GM12878 (cell line): Measurements from ENCODE around the gene SPON2. TPM values are rescaled to one million over a fixed set of nuclear protein-coding genes. Genes with fewer than 3 reads are reported as not detected.

Experiments used
- BCL3 ChIP-seq: IDR thresholded peaks from 2 replicates; pipeline ENCODE4 v1.6.1; 2011; ENCODE audit warnings: borderline replicate concordance, low read depth, mild to moderate bottlenecking, moderate library complexity, low read length; ENCODE audit not compliant: insufficient read depth, poor library complexity, severe bottlenecking
- CBX5 ChIP-seq: sonication (generic); IDR thresholded peaks from 2 replicates; pipeline ENCODE4 v1.6.1; 2016; ENCODE audit warnings: low read depth, moderate library complexity, mild to moderate bottlenecking, inconsistent platforms
- CTCF ChIP-seq, 3 experiments: IDR thresholded peaks in 2 of 3; conservative IDR thresholded peaks in 1 of 3; 2 replicates each; pipeline ENCODE4 v1.5.1; 2011; ENCODE audit warnings: low read depth in 3 of 3, low read length in 3 of 3, mild to moderate bottlenecking in 3 of 3, control low read depth in 2 of 3, moderate library complexity in 2 of 3, inconsistent platforms in 1 of 3, mixed read lengths in 1 of 3; ENCODE audit not compliant: control insufficient read depth in 2 of 3, insufficient read depth in 1 of 3; ENCODE audit errors: extremely low read depth in 1 of 3
- E4F1 ChIP-seq: fragments of 450-650 bp; IDR thresholded peaks from 2 replicates; pipeline ENCODE4 v1.6.1; 2018; ENCODE audit warnings: borderline replicate concordance, mild to moderate bottlenecking; ENCODE audit not compliant: partially characterized antibody
- IRF3 ChIP-seq: fragments of 450-650 bp; IDR thresholded peaks from 2 replicates; pipeline ENCODE4 v1.6.1; 2014; ENCODE audit warnings: mild to moderate bottlenecking
- IRF4 ChIP-seq: IDR thresholded peaks from 2 replicates; pipeline ENCODE4 v1.6.1; 2011; ENCODE audit warnings: low read depth, low read length
- IRF5 ChIP-seq: fragments of 450-650 bp; IDR thresholded peaks from 2 replicates; pipeline ENCODE4 v1.6.1; 2017; ENCODE audit warnings: borderline replicate concordance
- KAT2A ChIP-seq: conservative IDR thresholded peaks from 2 replicates; pipeline ENCODE4 v1.6.1; 2011; ENCODE audit warnings: low read depth, low read length; ENCODE audit not compliant: control insufficient read depth
- LARP7 ChIP-seq: fragments of 450-650 bp; IDR thresholded peaks from 2 replicates; pipeline ENCODE4 v1.6.1; 2017; ENCODE audit warnings: mild to moderate bottlenecking
- MEF2A ChIP-seq: IDR thresholded peaks from 2 replicates; pipeline ENCODE4 v1.6.1; 2011; ENCODE audit warnings: low read depth, mild to moderate bottlenecking, low read length, moderate library complexity; ENCODE audit not compliant: insufficient read depth
- MTA2 ChIP-seq: fragments of 450-650 bp; IDR thresholded peaks from 2 replicates; pipeline ENCODE4 v1.6.1; 2016; ENCODE audit warnings: low read depth, mild to moderate bottlenecking, moderate library complexity
- MXI1 ChIP-seq: fragments of 150-350 bp; IDR thresholded peaks from 2 replicates; pipeline ENCODE4 v1.6.1; 2011; ENCODE audit warnings: low read depth, mild to moderate bottlenecking, inconsistent platforms, low read length, improper control_type of control experiment
- NR2C2 ChIP-seq: IDR thresholded peaks from 2 replicates; pipeline ENCODE4 v1.6.1; 2011; ENCODE audit warnings: borderline replicate concordance, low read depth; ENCODE audit not compliant: control insufficient read depth, insufficient read length
- PAX8 ChIP-seq: fragments of 450-650 bp; IDR thresholded peaks from 2 replicates; pipeline ENCODE4 v1.6.1; 2017; ENCODE audit warnings: mild to moderate bottlenecking, moderate library complexity
- SKIL ChIP-seq: fragments of 450-650 bp; IDR thresholded peaks from 2 replicates; pipeline ENCODE4 v1.6.1; 2017; ENCODE audit warnings: mild to moderate bottlenecking, low read depth, inconsistent platforms; ENCODE audit not compliant: poor library complexity, severe bottlenecking
- SMARCA5 ChIP-seq: fragments of 450-650 bp; IDR thresholded peaks from 2 replicates; pipeline ENCODE4 v1.6.1; 2017; ENCODE audit warnings: mild to moderate bottlenecking
- YBX1 ChIP-seq: fragments of 450-650 bp; IDR thresholded peaks from 2 replicates; pipeline ENCODE4 v1.6.1; 2016; ENCODE audit warnings: antibody characterized with exemption
- ZNF274 ChIP-seq: IDR thresholded peaks from one replicate; pipeline ENCODE4 v1.8.0; 2011; ENCODE audit not compliant: insufficient read length, insufficient read depth
- polyA plus RNA-seq, 11 experiments: library from polyadenylated mRNA; depleted of rRNA in 4 of 11; unstranded in 6 of 11; stranded (reverse) in 5 of 11; fragments of >200 nt; fragmentation: Nextera tagmentation in 4 of 11; fragmentation: Illumina TruSeq in 1 of 11; extraction: Ambion mirVana in 4 of 11; extraction: Trizol in 1 of 11; gene quantifications; 1 replicate in 1 of 11; 2 replicates in 10 of 11; pipeline versions ENCODE4 v1.2.1 to v1.2.3, GENCODE V29; 2011 to 2016; ENCODE audit warnings: inconsistent platforms in 2 of 11, missing spikeins in 2 of 11, low read depth in 1 of 11
- total RNA-seq, 4 experiments: library from RNA; depleted of rRNA in 3 of 4; stranded (reverse); fragments of >200 nt in 3 of 4; fragmentation: Illumina TruSeq in 1 of 4; extraction: Trizol in 1 of 4; gene quantifications; 2 replicates each; pipeline versions ENCODE4 v1.2.1 to v1.2.3, GENCODE V29; 2013 to 2021

The SPON2 gene
- total and polyA plus RNA-seq, 10 of the 15 experiments (the other 5 are each of a cell fraction or from before 2014, with no cell fraction given) = 1.1 to 11.2 (median 7.3) TPM

GRCh38 chr4:1215141-1216075 is 43.0 kb upstream of the SPON2 start (continued):
- TF ChIP-seq MXI1 (no peak), SKIL (no peak), E4F1 (no peak), ZNF274 (no peak), KAT2A (no peak), YBX1 (no peak), IRF3 (no peak), BCL3 (no peak), MTA2 (0 out of 2 replicates have a peak, but pooled peaks have one; percentile 35), CTCF (IDR thresholded peaks at IDR 0.05 in 2 of 3, conservative IDR thresholded peaks at IDR 0.05 in 1 of 3; ENCODE audit: control insufficient read depth in 2 of 3, extremely low read depth in 1 of 3, insufficient read depth in 1 of 3, low read depth in 3 of 3, low read length in 3 of 3) (no peak), SMARCA5 (no peak), IRF5 (no peak), IRF4 (0 out of 2 replicates have a peak, but pooled peaks have one; percentile 24), CBX5 (0 out of 2 replicates have a peak, but pooled peaks have one; percentile 50), NR2C2 (no peak), PAX8 (no peak), LARP7 (no peak), MEF2A (peak; percentile 59; the same call in 1 of the 2 replicates)
